ENCODE results near the gene LIN9. TPM values are rescaled to one million over a fixed set of nuclear protein-coding genes. Genes with fewer than 3 reads are reported as not detected.

LIN9 gene
- total RNA-seq, 1 donor from 2014 or later = 4.6 TPM

DNA sequence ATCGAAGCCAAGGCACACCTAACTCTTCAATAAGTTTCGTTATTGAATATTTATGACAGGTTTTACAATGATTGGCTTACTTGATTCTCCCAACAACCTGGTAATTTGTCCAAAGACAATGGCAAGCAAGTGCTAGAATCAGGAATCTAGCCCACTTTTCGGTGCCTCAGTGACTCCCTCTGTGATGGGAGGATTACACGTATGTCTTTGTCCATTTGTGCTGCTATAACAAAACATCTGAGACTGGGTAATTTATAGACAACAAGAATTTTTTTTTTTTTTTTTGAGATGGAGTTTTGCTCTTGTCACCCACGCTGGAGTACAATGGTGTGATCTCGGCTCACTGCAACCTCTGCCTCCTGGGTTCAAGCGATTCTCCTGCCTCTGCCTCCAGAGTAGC is 2.4 kb upstream of the LIN9 start:
- H3K4me3 Mint-ChIP-seq (ENCODE audit: unreplicated experiment) = no peak overlapping the region
- TF ChIP-seq, protein P1, sequence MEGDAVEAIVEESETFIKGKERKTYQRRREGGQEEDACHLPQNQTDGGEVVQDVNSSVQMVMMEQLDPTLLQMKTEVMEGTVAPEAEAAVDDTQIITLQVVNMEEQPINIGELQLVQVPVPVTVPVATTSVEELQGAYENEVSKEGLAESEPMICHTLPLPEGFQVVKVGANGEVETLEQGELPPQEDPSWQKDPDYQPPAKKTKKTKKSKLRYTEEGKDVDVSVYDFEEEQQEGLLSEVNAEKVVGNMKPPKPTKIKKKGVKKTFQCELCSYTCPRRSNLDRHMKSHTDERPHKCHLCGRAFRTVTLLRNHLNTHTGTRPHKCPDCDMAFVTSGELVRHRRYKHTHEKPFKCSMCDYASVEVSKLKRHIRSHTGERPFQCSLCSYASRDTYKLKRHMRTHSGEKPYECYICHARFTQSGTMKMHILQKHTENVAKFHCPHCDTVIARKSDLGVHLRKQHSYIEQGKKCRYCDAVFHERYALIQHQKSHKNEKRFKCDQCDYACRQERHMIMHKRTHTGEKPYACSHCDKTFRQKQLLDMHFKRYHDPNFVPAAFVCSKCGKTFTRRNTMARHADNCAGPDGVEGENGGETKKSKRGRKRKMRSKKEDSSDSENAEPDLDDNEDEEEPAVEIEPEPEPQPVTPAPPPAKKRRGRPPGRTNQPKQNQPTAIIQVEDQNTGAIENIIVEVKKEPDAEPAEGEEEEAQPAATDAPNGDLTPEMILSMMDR (IDR thresholded peaks at IDR 0.05; ENCODE audit: unreplicated experiment) = no peak
- no peaks in the 10 kb centered on the region for H3K9me3 Mint-ChIP-seq (ENCODE audit: unreplicated experiment)
- peaks cover 7% of the 10 kb centered on the region for H3K4me1 Mint-ChIP-seq (ENCODE audit: unreplicated experiment)
- no peaks in the 10 kb centered on the region for H3K27me3 Mint-ChIP-seq (ENCODE audit: unreplicated experiment)
- no peak overlapping the region for H3K27ac Mint-ChIP-seq (ENCODE audit: unreplicated experiment)
- no peak for DNase-seq (ENCODE audit: low spot score)
- H3K36me3 Mint-ChIP-seq (ENCODE audit: low read depth, unreplicated experiment) = no peaks in the 10 kb centered on the region

GRCh38 chr1:226310637-226311195 is 1.8 kb upstream of the LIN9 start:
- H3K9me3 Mint-ChIP-seq (ENCODE audit: unreplicated experiment) = no peaks in the 10 kb centered on the region
- no peak overlapping the region for H3K4me3 Mint-ChIP-seq (ENCODE audit: unreplicated experiment)
- H3K4me1 Mint-ChIP-seq (ENCODE audit: unreplicated experiment) = peaks cover 7% of the 10 kb centered on the region
- TF ChIP-seq, protein P1 (IDR thresholded peaks at IDR 0.05; ENCODE audit: unreplicated experiment) = no peak
- no peaks in the 10 kb centered on the region for H3K36me3 Mint-ChIP-seq (ENCODE audit: low read depth, unreplicated experiment)
- H3K27ac Mint-ChIP-seq (ENCODE audit: unreplicated experiment) = no peak overlapping the region
- H3K27me3 Mint-ChIP-seq (ENCODE audit: unreplicated experiment) = no peaks in the 10 kb centered on the region
- DNase-seq (ENCODE audit: low spot score) = no peak

- Mint-ChIP-seq H3K4me1 (ENCODE audit: unreplicated experiment) (peaks cover 7% of the 10 kb centered on the region), H3K27ac (ENCODE audit: unreplicated experiment) (no peak overlapping the region), H3K4me3 (ENCODE audit: unreplicated experiment) (peak overlapping the region; percentile 93), H3K9me3 (ENCODE audit: unreplicated experiment) (no peaks in the 10 kb centered on the region), H3K36me3 (ENCODE audit: low read depth, unreplicated experiment) (no peaks in the 10 kb centered on the region), H3K27me3 (ENCODE audit: unreplicated experiment) (no peaks in the 10 kb centered on the region)
- TF ChIP-seq, protein P1 (IDR thresholded peaks at IDR 0.05; ENCODE audit: unreplicated experiment) = no peak
- no peak for DNase-seq (ENCODE audit: low spot score)
Measured at GRCh38 chr1:226310245-226310540, 1.2 kb upstream of the LIN9 start.

GRCh38 chr1:226309398-226310244 is 657 bp upstream of the LIN9 start:
- H3K4me3 Mint-ChIP-seq (ENCODE audit: unreplicated experiment) = peak overlapping the region; percentile 93
- H3K27ac Mint-ChIP-seq (ENCODE audit: unreplicated experiment) = peak overlapping the region; percentile 76
- peaks cover 7% of the 10 kb centered on the region for H3K4me1 Mint-ChIP-seq (ENCODE audit: unreplicated experiment)
- no peaks in the 10 kb centered on the region for H3K9me3 Mint-ChIP-seq (ENCODE audit: unreplicated experiment)
- TF ChIP-seq, protein P1 (IDR thresholded peaks at IDR 0.05; ENCODE audit: unreplicated experiment) = no peak
- H3K27me3 Mint-ChIP-seq (ENCODE audit: unreplicated experiment) = no peaks in the 10 kb centered on the region
- no peaks in the 10 kb centered on the region for H3K36me3 Mint-ChIP-seq (ENCODE audit: low read depth, unreplicated experiment)
- no peak for DNase-seq (ENCODE audit: low spot score)

GRCh38 chr1:226308166-226308722 is 720 bp downstream of the LIN9 start:
- H3K36me3 Mint-ChIP-seq (ENCODE audit: low read depth, unreplicated experiment) = no peaks in the 10 kb centered on the region
- H3K9me3 Mint-ChIP-seq (ENCODE audit: unreplicated experiment) = no peaks in the 10 kb centered on the region
- no peaks in the 10 kb centered on the region for H3K27me3 Mint-ChIP-seq (ENCODE audit: unreplicated experiment)
- TF ChIP-seq, protein P1 (IDR thresholded peaks at IDR 0.05; ENCODE audit: unreplicated experiment) = no peak
- no peak for DNase-seq (ENCODE audit: low spot score)
- peaks cover 7% of the 10 kb centered on the region for H3K4me1 Mint-ChIP-seq (ENCODE audit: unreplicated experiment)
- H3K4me3 Mint-ChIP-seq (ENCODE audit: unreplicated experiment) = peak overlapping the region; percentile 94
- peak overlapping the region; percentile 64 for H3K27ac Mint-ChIP-seq (ENCODE audit: unreplicated experiment)

Data from endothelial cell (in vitro differentiated cells).